Measurements from ENCODE around the gene PHLDB2. TPM values are rescaled to one million over a fixed set of nuclear protein-coding genes. Genes with fewer than 3 reads are reported as not detected.

Gene PHLDB2
- polyA plus RNA-seq, 1 experiment = 15.9 TPM

GRCh38 chr3:111867889-111868426 lies 8.9 kb downstream of the PHLDB2 start:
- H3K9me3 ChIP-seq (ENCODE audit: control insufficient read depth, insufficient read depth, low read length) = no peaks in the 10 kb centered on the region
- no peak for DNase-seq (ENCODE audit: low read depth, low spot score)
- ChIA-PET POLR2A (no interaction called here), CTCF (interaction anchor here (0.9 to 1.8 kb wide), 5 partner anchors 8 to 152 kb away, joined by 3 to 7 read pairs (median 4); no protein-coding TSS in a partner anchor)
- no peak overlapping the region for H3K4me3 ChIP-seq (ENCODE audit: low read depth, low read length)
- no peaks in the 10 kb centered on the region for H3K27me3 ChIP-seq (ENCODE audit: control insufficient read depth, insufficient read depth, low read length)
- H3K27ac ChIP-seq (ENCODE audit: low read depth, low read length) = no peak overlapping the region
- no peak for TF ChIP-seq CTCF (IDR thresholded peaks at IDR 0.05; ENCODE audit: low read depth, low read length)

- Histone ChIP-seq H3K9me3 (ENCODE audit: control insufficient read depth, insufficient read depth, low read length) (no peaks in the 10 kb centered on the region), H3K27ac (ENCODE audit: low read depth, low read length) (no peak overlapping the region), H3K4me3 (ENCODE audit: low read depth, low read length) (no peak overlapping the region), H3K27me3 (ENCODE audit: control insufficient read depth, insufficient read depth, low read length) (no peaks in the 10 kb centered on the region)
- CTCF ChIA-PET = interaction anchor here (0.9 to 1.2 kb wide), 4 partner anchors 10 to 179 kb away, joined by 3 to 5 read pairs (median 4); no protein-coding TSS in a partner anchor
- POLR2A ChIA-PET = interaction anchor here (1.3 kb wide), 1 partner anchor 10 kb away, joined by 3 read pairs; no protein-coding TSS in a partner anchor
- no peak for DNase-seq (ENCODE audit: low read depth, low spot score)
- no peak for TF ChIP-seq CTCF (IDR thresholded peaks at IDR 0.05; ENCODE audit: low read depth, low read length)
Measured at GRCh38 chr3:111870620-111871019, 11.6 kb downstream of the PHLDB2 start.

- no peaks in the 10 kb centered on the region for H3K9me3 ChIP-seq (ENCODE audit: control insufficient read depth, insufficient read depth, low read length)
- ChIA-PET POLR2A (no interaction called here), CTCF (interaction anchor here (0.8 kb wide), 1 partner anchor 155 kb away, joined by 3 read pairs; no protein-coding TSS in a partner anchor)
- no peak overlapping the region for H3K27ac ChIP-seq (ENCODE audit: low read depth, low read length)
- DNase-seq (ENCODE audit: low read depth, low spot score) = no peak
- no peaks in the 10 kb centered on the region for H3K27me3 ChIP-seq (ENCODE audit: control insufficient read depth, insufficient read depth, low read length)
- H3K4me3 ChIP-seq (ENCODE audit: low read depth, low read length) = no peak overlapping the region
- TF ChIP-seq CTCF (IDR thresholded peaks at IDR 0.05; ENCODE audit: low read depth, low read length) = no peak
Measured at GRCh38 chr3:111871809-111872623, 13.0 kb downstream of the PHLDB2 start.

GRCh38 chr3:111872979-111873378 lies 13.9 kb downstream of the PHLDB2 start:
- H3K27me3 ChIP-seq (ENCODE audit: control insufficient read depth, insufficient read depth, low read length) = no peaks in the 10 kb centered on the region
- H3K4me3 ChIP-seq (ENCODE audit: low read depth, low read length) = no peak overlapping the region
- CTCF ChIA-PET = interaction anchor here (0.8 kb wide), 1 partner anchor 156 kb away, joined by 3 read pairs; no protein-coding TSS in a partner anchor
- no peak for TF ChIP-seq CTCF (IDR thresholded peaks at IDR 0.05; ENCODE audit: low read depth, low read length)
- DNase-seq (ENCODE audit: low read depth, low spot score) = no peak
- POLR2A ChIA-PET = no interaction called here
- no peaks in the 10 kb centered on the region for H3K9me3 ChIP-seq (ENCODE audit: control insufficient read depth, insufficient read depth, low read length)
- no peak overlapping the region for H3K27ac ChIP-seq (ENCODE audit: low read depth, low read length)
